SK-N-SH (cell line): Measurements from ENCODE around the gene SH3BP4. TPM values are rescaled to one million over a fixed set of nuclear protein-coding genes. Genes with fewer than 3 reads are reported as not detected.

Experiments used
- CTCF ChIA-PET: fragments of 300-600, 350-600 bp; formaldehyde crosslinking; extraction: SDS; loops from one replicate; lab custom pipeline; 2021; lab: Yijun Ruan, JAX
- POLR2A ChIA-PET: fragments of 350-600 bp; sonication (Branson Sonifier 250); formaldehyde crosslinking; extraction: SDS; loops from one replicate; lab custom pipeline; 2020; ENCODE audit warnings: antibody characterized with exemption, inconsistent platforms; lab: Yijun Ruan, JAX
- DNase-seq: peaks from one replicate; pipeline ENCODE4 v3.0.0; 2012
- H2AFZ ChIP-seq: fragments of 200-600 bp; sonication (generic); 2 replicates; pipeline ENCODE4 v1.8.1; 2016; ENCODE audit warnings: antibody characterized with exemption, mild to moderate bottlenecking, low read depth
- H3F3A ChIP-seq: fragments of 200-600 bp; sonication (generic); replicated peaks from 2 replicates; pipeline ENCODE3; 2016; ENCODE audit warnings: antibody characterized with exemption, mild to moderate bottlenecking; ENCODE audit not compliant: insufficient read depth
- H3K27ac ChIP-seq, 2 experiments: fragments of 200-500 bp in 1 of 2; fragments of 200-600 bp in 1 of 2; sonication (Bioruptor generic) in 1 of 2; sonication (generic), shearing (Covaris generic) in 1 of 2; 2 replicates each; pipeline versions ENCODE4 v1.5.1 to v1.6.1; 2014 to 2016; ENCODE audit warnings: low read depth in 2 of 2, inconsistent platforms in 1 of 2, low read length in 1 of 2, mild to moderate bottlenecking in 1 of 2, mixed read lengths in 1 of 2
- H3K27me3 ChIP-seq: fragments of 200-600 bp; sonication (generic), shearing (Covaris generic); 2 replicates; pipeline ENCODE4 v1.6.1; 2016; ENCODE audit warnings: mixed run types; ENCODE audit not compliant: insufficient read depth
- H3K36me3 ChIP-seq, 2 experiments: fragments of 200-500 bp in 1 of 2; fragments of 200-600 bp in 1 of 2; sonication (Bioruptor generic) in 1 of 2; sonication (generic) in 1 of 2; replicated peaks in 1 of 2; 2 replicates each; pipeline versions ENCODE3 to v1.5.1; 2014 to 2016; ENCODE audit warnings: low read length in 1 of 2, mild to moderate bottlenecking in 1 of 2; ENCODE audit not compliant: insufficient read depth in 2 of 2, control insufficient read depth in 1 of 2
- H3K4me1 ChIP-seq, 2 experiments: fragments of 200-500 bp in 1 of 2; fragments of 200-600 bp in 1 of 2; sonication (Bioruptor generic) in 1 of 2; sonication (generic), shearing (Covaris generic) in 1 of 2; 2 replicates each; pipeline versions ENCODE4 v1.5.1 to v1.6.1; 2014 to 2016; ENCODE audit warnings: low read depth in 1 of 2, low read length in 1 of 2, mixed run types in 1 of 2; ENCODE audit not compliant: insufficient read depth in 2 of 2, control insufficient read depth in 1 of 2
- H3K4me2 ChIP-seq: fragments of 200-600 bp; sonication (generic), shearing (Covaris generic); 2 replicates; pipeline ENCODE4 v1.6.1; 2017; ENCODE audit warnings: mixed run types
- H3K4me3 ChIP-seq, 2 experiments: fragments of 200-500 bp in 1 of 2; fragments of 200-600 bp in 1 of 2; sonication (Bioruptor generic) in 1 of 2; sonication (generic), shearing (Covaris generic) in 1 of 2; 2 replicates each; pipeline versions ENCODE4 v1.5.1 to v1.8.1; 2014 to 2016; ENCODE audit warnings: low read depth in 2 of 2, inconsistent platforms in 1 of 2, low read length in 1 of 2, mild to moderate bottlenecking in 1 of 2, mixed read lengths in 1 of 2, moderate library complexity in 1 of 2
- H3K79me2 ChIP-seq: fragments of 200-600 bp; sonication (generic); 2 replicates; pipeline ENCODE4 v1.8.1; 2017; ENCODE audit warnings: mild to moderate bottlenecking; ENCODE audit not compliant: insufficient read depth
- H3K9ac ChIP-seq: fragments of 200-600 bp; sonication (generic); 2 replicates; pipeline ENCODE4 v1.6.1; 2017; ENCODE audit warnings: mixed run types
- H3K9me2 ChIP-seq: fragments of 200-600 bp; sonication (generic); 2 replicates; pipeline ENCODE4 v1.6.1; 2017; ENCODE audit warnings: mixed run types
- H3K9me3 ChIP-seq: fragments of 200-600 bp; sonication (generic); 2 replicates; pipeline ENCODE4 v1.6.1; 2017; ENCODE audit warnings: mixed run types, mild to moderate bottlenecking, moderate library complexity
- H4K20me1 ChIP-seq: fragments of 200-600 bp; sonication (generic); 2 replicates; pipeline ENCODE4 v1.6.1; 2017; ENCODE audit warnings: mild to moderate bottlenecking, mixed run types; ENCODE audit not compliant: insufficient read depth
- CTCF ChIP-seq: fragments of 200-600 bp; sonication (generic); IDR thresholded peaks from 2 replicates; pipeline ENCODE4 v1.6.1; 2017; ENCODE audit warnings: antibody characterized with exemption, mild to moderate bottlenecking, moderate library complexity
- ELF1 ChIP-seq: IDR thresholded peaks from 2 replicates; pipeline ENCODE4 v1.4.0; 2012
- EP300 ChIP-seq, 2 experiments: IDR thresholded peaks; 2 replicates each; pipeline versions ENCODE4 v1.4.0 to v1.6.1; 2012; ENCODE audit warnings: borderline replicate concordance in 1 of 2, low read depth in 1 of 2, low read length in 1 of 2
- FOXJ3 ChIP-seq: sonication (generic); formaldehyde crosslinking; IDR thresholded peaks from 2 replicates; pipeline ENCODE4 v1.5.1; 2020; ENCODE audit warnings: mild to moderate bottlenecking, missing genetic modification reagents
- GATA2 ChIP-seq: sonication (generic); formaldehyde crosslinking; IDR thresholded peaks from 2 replicates; pipeline ENCODE4 v1.5.0; 2020; ENCODE audit warnings: mild to moderate bottlenecking, missing genetic modification reagents
- IRF3 ChIP-seq: fragments of 150-350 bp; IDR thresholded peaks from 2 replicates; pipeline ENCODE4 v1.6.1; 2016; ENCODE audit warnings: mild to moderate bottlenecking, low read depth, low read length
- MAX ChIP-seq: IDR thresholded peaks from 2 replicates; pipeline ENCODE4 v1.4.0; 2012; ENCODE audit warnings: low read depth
- NFIC ChIP-seq: IDR thresholded peaks from 2 replicates; pipeline ENCODE4 v1.4.0; 2012; ENCODE audit warnings: borderline replicate concordance
- PBX3 ChIP-seq: IDR thresholded peaks from 2 replicates; pipeline ENCODE4; 2012
- RCOR1 ChIP-seq: fragments of 150-350 bp; IDR thresholded peaks from 2 replicates; pipeline ENCODE4 v1.6.1; 2017; ENCODE audit warnings: antibody characterized with exemption, low read length
- RFX5 ChIP-seq: IDR thresholded peaks from 2 replicates; pipeline ENCODE4 v1.6.1; 2012; ENCODE audit warnings: mild to moderate bottlenecking, improper control_type of control experiment, low read length
- SIN3A ChIP-seq: IDR thresholded peaks from 2 replicates; pipeline ENCODE4 v1.6.1; 2012; ENCODE audit warnings: low read depth, mild to moderate bottlenecking, low read length, moderate library complexity, borderline replicate concordance
- TAF1 ChIP-seq: IDR thresholded peaks from 2 replicates; pipeline ENCODE4 v1.6.1; 2012; ENCODE audit warnings: low read depth, mild to moderate bottlenecking, low read length, moderate library complexity, borderline replicate concordance
- TCF12 ChIP-seq: IDR thresholded peaks from 2 replicates; pipeline ENCODE4 v1.4.0; 2012
- ZBTB33 ChIP-seq: IDR thresholded peaks from 2 replicates; pipeline ENCODE4 v1.4.0; 2012; ENCODE audit warnings: low read depth, borderline replicate concordance
- WGBS: methylation state at CpG from one replicate; pipeline ENCODE4 v1.1.6; 2017; ENCODE audit warnings: low lambda C conversion rate; 5-methylcytosine and 5-hydroxymethylcytosine counted together
- polyA plus RNA-seq, 3 experiments: library from polyadenylated mRNA; depleted of rRNA; stranded (reverse); fragments of >200 nt; gene quantifications; 2 replicates each; pipeline ENCODE4 v1.2.3, GENCODE V29; 2012

The SH3BP4 gene
- polyA plus RNA-seq, 1 of the 3 experiments (the other 2 are of a cell fraction): 27.7 TPM

GRCh38 chr2:235048549-235048948 lies 96.7 kb downstream of the SH3BP4 start:
- Histone ChIP-seq H3K27me3 (no peaks in the 10 kb centered on the region), H4K20me1 (peaks cover 19% of the 10 kb centered on the region), H2AFZ (no peak overlapping the region), H3K4me1 (peaks cover 21 to 34% of the 10 kb centered on the region in 2 experiments), H3K9me3 (no peaks in the 10 kb centered on the region), H3K27ac (0 out of 4 replicates have a peak overlapping the region, but pooled peaks of 1 of the 2 experiments have one; percentile 87), H3K9me2 (no peaks in the 10 kb centered on the region), H3K36me3 (peaks cover 26 to 41% of the 10 kb centered on the region in 2 experiments), H3K79me2 (peaks cover 85% of the 10 kb centered on the region), H3K4me3 (no peak overlapping the region), H3F3A (peaks cover 12% of the 10 kb centered on the region), H3K9ac (no peak overlapping the region), H3K4me2 (no peak overlapping the region)
- CTCF ChIA-PET: no interaction called here
- POLR2A ChIA-PET: no interaction called here
- 88% methylated on average over 7 of the region's 7 CpGs for WGBS
- TF ChIP-seq SIN3A: no peak
- TF ChIP-seq EP300 (IDR thresholded peaks at IDR 0.05; ENCODE audit: borderline replicate concordance in 1 of 2, low read depth in 1 of 2, low read length in 1 of 2): no peak
- TF ChIP-seq NFIC: no peak
- no peak for TF ChIP-seq IRF3
- no peak for TF ChIP-seq FOXJ3 (CRISPR knock-in tag)
- no peak for TF ChIP-seq TCF12
- no peak for TF ChIP-seq PBX3
- TF ChIP-seq RCOR1: no peak
- no peak for TF ChIP-seq GATA2 (CRISPR knock-in tag)
- TF ChIP-seq RFX5: no peak
- no peak for TF ChIP-seq MAX
- TF ChIP-seq TAF1: no peak
- no peak for TF ChIP-seq ELF1
- no peak for TF ChIP-seq ZBTB33
- no peak for TF ChIP-seq CTCF
- DNase-seq: no peak
